ENCODE measurements around the gene HARBI1.

HARBI1 gene

GRCh38 chr11:46582588-46582987, 34.4 kb downstream of the HARBI1 start:
- Mint-ChIP-seq H3K36me3 (ENCODE audit: insufficient read depth) (peaks cover 9% of the 10 kb centered on the region), H3K4me1 (peaks cover 34% of the 10 kb centered on the region), H3K4me3 (no peak overlapping the region), H3K9me3 (no peaks in the 10 kb centered on the region), H3K27ac (ENCODE audit: low read depth) (peak overlapping the region; percentile 7), H3K27me3 (no peaks in the 10 kb centered on the region)
- ATAC-seq (replicated peaks; ENCODE audit: extremely low read depth, poor library complexity, severe bottlenecking) (no peak), DNase-seq (ENCODE audit: low spot score in 2 of 2) (no peak)

DNA sequence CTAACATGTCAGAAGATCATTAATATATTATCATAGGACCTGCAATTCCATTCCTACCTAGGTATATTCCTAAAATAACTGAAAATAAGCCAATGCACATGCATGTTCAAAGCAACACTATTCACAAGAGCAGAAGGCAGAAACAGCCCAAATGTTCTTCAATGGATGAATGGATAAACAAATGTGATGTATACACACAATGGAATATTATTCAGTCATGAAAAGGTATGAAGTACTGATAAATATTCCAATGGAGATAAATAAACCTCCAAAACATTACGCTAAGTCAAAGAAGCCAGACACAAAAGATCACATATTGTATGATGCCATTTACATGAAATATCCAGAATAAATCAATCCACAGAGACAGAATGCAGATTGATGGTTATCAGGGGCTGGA, 40.0 kb downstream of the HARBI1 start:
- no peaks in the 10 kb centered on the region for H3K27me3 Mint-ChIP-seq
- H3K4me1 Mint-ChIP-seq: peaks cover 37% of the 10 kb centered on the region
- H3K9me3 Mint-ChIP-seq: no peaks in the 10 kb centered on the region
- H3K4me3 Mint-ChIP-seq: no peak overlapping the region
- DNase-seq (ENCODE audit: low spot score in 2 of 2): no peak
- H3K36me3 Mint-ChIP-seq (ENCODE audit: insufficient read depth): peaks cover under 1% of the 10 kb centered on the region
- no peak for ATAC-seq (replicated peaks; ENCODE audit: extremely low read depth, poor library complexity, severe bottlenecking)
- peak overlapping the region; percentile 68 for H3K27ac Mint-ChIP-seq (ENCODE audit: low read depth)

- DNase-seq (ENCODE audit: low spot score in 2 of 2) (no peak), ATAC-seq (replicated peaks; ENCODE audit: extremely low read depth, poor library complexity, severe bottlenecking) (no peak)
- no peaks in the 10 kb centered on the region for H3K36me3 Mint-ChIP-seq (ENCODE audit: insufficient read depth)
- peaks cover 35% of the 10 kb centered on the region for H3K4me1 Mint-ChIP-seq
- no peaks in the 10 kb centered on the region for H3K27me3 Mint-ChIP-seq
- no peak overlapping the region for H3K27ac Mint-ChIP-seq (ENCODE audit: low read depth)
- H3K9me3 Mint-ChIP-seq: no peaks in the 10 kb centered on the region
- H3K4me3 Mint-ChIP-seq: no peak overlapping the region
Measured at GRCh38 chr11:46574656-46575055, 42.4 kb downstream of the HARBI1 start.

GRCh38 chr11:46570790-46571398, 46.1 kb downstream of the HARBI1 start:
- Mint-ChIP-seq H3K9me3 (no peaks in the 10 kb centered on the region), H3K27me3 (no peaks in the 10 kb centered on the region), H3K4me1 (peaks cover 24% of the 10 kb centered on the region), H3K4me3 (no peak overlapping the region), H3K27ac (ENCODE audit: low read depth) (peak overlapping the region; percentile 25), H3K36me3 (ENCODE audit: insufficient read depth) (peaks cover 2% of the 10 kb centered on the region)
- ATAC-seq (replicated peaks; ENCODE audit: extremely low read depth, poor library complexity, severe bottlenecking): peak; percentile 77
- no peak for DNase-seq (ENCODE audit: low spot score in 2 of 2)

DNA sequence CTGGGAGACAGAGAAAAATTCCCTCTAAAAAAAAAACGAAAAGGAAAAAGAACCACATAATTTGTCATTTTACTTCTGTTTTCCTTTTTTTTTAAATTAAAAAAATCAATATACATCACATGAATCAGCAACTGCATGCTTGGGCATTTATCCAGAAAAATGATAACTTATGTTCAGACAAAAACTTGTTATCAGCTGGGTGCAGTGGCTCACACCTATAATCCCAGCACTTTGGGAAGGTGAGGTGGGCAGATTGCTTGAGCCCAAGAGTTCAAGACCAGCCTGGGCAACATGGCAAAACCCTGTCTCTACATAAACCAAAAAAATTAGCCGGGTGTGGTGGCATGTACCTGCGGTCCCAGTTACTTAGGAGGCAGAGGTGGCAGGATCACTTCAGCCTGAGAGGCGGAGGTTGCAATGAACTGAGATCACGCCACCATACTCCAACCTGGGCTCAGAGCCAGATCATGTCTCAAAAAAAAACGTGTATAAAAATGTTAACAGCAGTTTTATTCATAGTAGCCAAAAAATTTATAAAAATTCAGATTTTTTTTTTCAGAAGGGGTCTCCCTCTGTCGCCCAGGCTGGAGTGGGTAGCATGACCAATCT, 51.7 kb downstream of the HARBI1 start:
- Mint-ChIP-seq H3K4me1 (peaks cover 24% of the 10 kb centered on the region), H3K36me3 (ENCODE audit: insufficient read depth) (peaks cover 10% of the 10 kb centered on the region), H3K9me3 (no peaks in the 10 kb centered on the region), H3K27ac (ENCODE audit: low read depth) (no peak overlapping the region), H3K4me3 (no peak overlapping the region), H3K27me3 (no peaks in the 10 kb centered on the region)
- ATAC-seq (replicated peaks; ENCODE audit: extremely low read depth, poor library complexity, severe bottlenecking) (no peak), DNase-seq (ENCODE audit: low spot score in 2 of 2) (no peak)

DNA sequence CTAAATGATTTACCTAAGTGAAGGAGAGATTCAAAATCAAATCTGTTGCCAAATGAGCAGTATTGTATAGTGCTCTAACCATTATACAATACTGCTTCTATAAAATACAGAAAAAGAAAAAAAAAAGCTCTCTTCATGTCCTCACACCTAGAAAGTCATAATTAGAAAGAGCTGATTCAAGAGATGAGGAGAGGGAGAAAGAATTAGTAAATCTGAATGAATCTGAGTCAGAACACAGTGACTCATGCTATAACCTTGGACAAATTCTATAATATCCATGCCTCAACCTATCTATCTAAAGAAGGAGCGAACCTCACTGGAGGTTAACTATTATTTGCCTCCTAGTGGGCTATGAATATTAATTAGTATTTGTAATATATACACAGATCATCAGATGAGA, 52.6 kb downstream of the HARBI1 start:
- no peaks in the 10 kb centered on the region for H3K9me3 Mint-ChIP-seq
- peaks cover 30% of the 10 kb centered on the region for H3K4me1 Mint-ChIP-seq
- no peak for ATAC-seq (replicated peaks; ENCODE audit: extremely low read depth, poor library complexity, severe bottlenecking)
- H3K4me3 Mint-ChIP-seq: no peak overlapping the region
- H3K27me3 Mint-ChIP-seq: no peaks in the 10 kb centered on the region
- no peak overlapping the region for H3K27ac Mint-ChIP-seq (ENCODE audit: low read depth)
- H3K36me3 Mint-ChIP-seq (ENCODE audit: insufficient read depth): peaks cover 13% of the 10 kb centered on the region
- no peak for DNase-seq (ENCODE audit: low spot score in 2 of 2)

DNA sequence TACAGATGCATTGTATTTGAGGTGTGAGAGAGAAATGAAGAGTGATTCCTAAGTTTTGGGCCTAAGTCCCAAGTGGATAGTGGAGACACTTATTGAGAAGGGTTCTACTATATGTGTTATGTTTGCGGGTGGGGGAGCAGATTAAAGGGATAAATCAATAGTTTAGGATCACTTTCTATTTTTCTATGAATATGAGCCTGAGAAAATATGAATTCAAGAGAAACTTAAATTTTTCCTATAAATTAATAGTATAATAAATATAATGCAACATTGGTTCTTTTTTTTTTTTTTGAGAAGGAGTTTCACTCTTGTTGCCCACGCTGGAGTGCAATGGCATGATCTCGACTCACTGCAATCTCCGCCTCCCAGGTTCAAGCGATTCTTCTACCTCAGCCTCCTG, 54.5 kb downstream of the HARBI1 start:
- DNase-seq (ENCODE audit: low spot score in 2 of 2) (no peak), ATAC-seq (replicated peaks; ENCODE audit: extremely low read depth, poor library complexity, severe bottlenecking) (no peak)
- H3K9me3 Mint-ChIP-seq: no peaks in the 10 kb centered on the region
- no peak overlapping the region for H3K4me3 Mint-ChIP-seq
- peak overlapping the region; percentile 95 for H3K27ac Mint-ChIP-seq (ENCODE audit: low read depth)
- no peaks in the 10 kb centered on the region for H3K27me3 Mint-ChIP-seq
- peaks cover 41% of the 10 kb centered on the region for H3K4me1 Mint-ChIP-seq
- H3K36me3 Mint-ChIP-seq (ENCODE audit: insufficient read depth): peaks cover 13% of the 10 kb centered on the region

GRCh38 chr11:46560300-46560991, 56.6 kb downstream of the HARBI1 start:
- Mint-ChIP-seq H3K27ac (ENCODE audit: low read depth) (peak overlapping the region; percentile 95), H3K36me3 (ENCODE audit: insufficient read depth) (peaks cover 13% of the 10 kb centered on the region), H3K4me1 (peaks cover 56% of the 10 kb centered on the region), H3K4me3 (peak overlapping the region; percentile 88), H3K9me3 (no peaks in the 10 kb centered on the region), H3K27me3 (no peaks in the 10 kb centered on the region)
- ATAC-seq (replicated peaks; ENCODE audit: extremely low read depth, poor library complexity, severe bottlenecking) (peak; percentile 66), DNase-seq (ENCODE audit: low spot score in 2 of 2) (no peak)

GRCh38 chr11:46559815-46560214, 57.2 kb downstream of the HARBI1 start:
- Mint-ChIP-seq H3K4me1 (peaks cover 62% of the 10 kb centered on the region), H3K4me3 (peak overlapping the region; percentile 88), H3K9me3 (no peaks in the 10 kb centered on the region), H3K27ac (ENCODE audit: low read depth) (peak overlapping the region; percentile 95), H3K36me3 (ENCODE audit: insufficient read depth) (peaks cover 14% of the 10 kb centered on the region), H3K27me3 (no peaks in the 10 kb centered on the region)
- ATAC-seq (replicated peaks; ENCODE audit: extremely low read depth, poor library complexity, severe bottlenecking) (peak; percentile 83), DNase-seq (ENCODE audit: low spot score in 2 of 2) (no peak)

GRCh38 chr11:46557684-46558151, 59.3 kb downstream of the HARBI1 start:
- Mint-ChIP-seq H3K4me1 (peaks cover 76% of the 10 kb centered on the region), H3K4me3 (no peak overlapping the region), H3K36me3 (ENCODE audit: insufficient read depth) (peaks cover 21% of the 10 kb centered on the region), H3K27me3 (no peaks in the 10 kb centered on the region), H3K27ac (ENCODE audit: low read depth) (peak overlapping the region; percentile 49), H3K9me3 (no peaks in the 10 kb centered on the region)
- ATAC-seq (replicated peaks; ENCODE audit: extremely low read depth, poor library complexity, severe bottlenecking): no peak
- no peak for DNase-seq (ENCODE audit: low spot score in 2 of 2)

DNA sequence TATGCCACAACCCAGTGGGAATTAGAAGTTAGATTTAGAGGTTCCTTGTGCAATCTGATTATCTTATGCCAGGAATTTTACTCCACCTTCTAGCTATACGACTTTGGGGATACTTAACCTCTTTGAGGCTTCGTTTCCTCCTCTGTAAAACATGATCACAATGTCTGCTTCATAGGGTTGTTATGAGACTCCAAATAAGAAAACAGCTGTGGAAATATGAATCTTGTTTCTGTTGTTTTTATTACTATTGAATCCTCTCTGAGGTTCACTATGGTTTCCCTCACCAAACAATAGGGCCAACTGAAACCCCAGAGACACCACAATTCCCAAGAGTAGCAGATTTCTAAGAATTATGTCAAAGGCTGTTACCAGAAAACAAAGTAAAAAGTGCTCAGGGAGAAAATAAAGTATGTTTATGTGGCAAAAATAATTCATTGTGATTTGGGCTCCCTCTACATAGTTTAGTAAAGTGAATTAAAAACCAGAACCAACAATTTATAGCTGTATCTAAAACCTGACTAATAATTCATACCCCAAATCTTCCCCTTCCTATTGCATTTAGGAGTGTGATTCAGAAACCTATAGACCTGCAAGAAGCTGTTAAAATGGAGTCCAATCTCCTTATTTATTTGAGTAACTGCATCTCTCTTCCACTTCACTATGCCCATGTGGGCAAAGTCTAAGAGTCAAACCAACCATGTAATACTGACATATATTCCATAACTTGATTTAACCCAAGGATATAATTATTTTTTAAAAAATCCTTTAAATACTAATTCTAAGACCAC, 61.6 kb downstream of the HARBI1 start:
- peaks cover 56% of the 10 kb centered on the region for H3K4me1 Mint-ChIP-seq
- H3K27me3 Mint-ChIP-seq: no peaks in the 10 kb centered on the region
- H3K27ac Mint-ChIP-seq (ENCODE audit: low read depth): peak overlapping the region; percentile 38
- H3K36me3 Mint-ChIP-seq (ENCODE audit: insufficient read depth): peaks cover 14% of the 10 kb centered on the region
- H3K4me3 Mint-ChIP-seq: no peak overlapping the region
- DNase-seq (ENCODE audit: low spot score in 2 of 2): no peak
- H3K9me3 Mint-ChIP-seq: no peaks in the 10 kb centered on the region
- no peak for ATAC-seq (replicated peaks; ENCODE audit: extremely low read depth, poor library complexity, severe bottlenecking)

Data from central memory CD8-positive, alpha-beta T cell (primary cell).